ENCODE data around the gene MYO3B. TPM values are rescaled to one million over a fixed set of nuclear protein-coding genes. Genes with fewer than 3 reads are reported as not detected.

Gene MYO3B
- total RNA-seq, 2 donors from 2014 or later, result 5.2 to 10.9 TPM

GRCh38 chr2:170587922-170588321, 410.0 kb downstream of the MYO3B start:
- Histone ChIP-seq H3K36me3 (ENCODE audit: control insufficient read depth, insufficient read depth, low read length) (no peaks in the 10 kb centered on the region), H3K4me1 (ENCODE audit: control insufficient read depth, insufficient read depth, low read length) (peaks cover 3% of the 10 kb centered on the region), H3K27ac (ENCODE audit: low read depth, low read length) (no peak overlapping the region), H3K27me3 (ENCODE audit: control insufficient read depth, insufficient read depth, low read length, poor library complexity, severe bottlenecking) (no peaks in the 10 kb centered on the region), H3K4me3 (ENCODE audit: low read length) (no peak overlapping the region), H3K9ac (ENCODE audit: extremely low read depth, low read length, poor library complexity, severe bottlenecking) (no peak overlapping the region), H3K9me3 (ENCODE audit: control insufficient read depth, low read length) (no peaks in the 10 kb centered on the region)
- Mint-ChIP-seq H3K4me1 (peaks cover 10% of the 10 kb centered on the region), H3K27ac (no peak overlapping the region), H3K9me3 (no peaks in the 10 kb centered on the region), H3K36me3 (ENCODE audit: low read depth) (no peaks in the 10 kb centered on the region), H3K4me3 (no peak overlapping the region), H3K27me3 (ENCODE audit: insufficient read depth) (no peaks in the 10 kb centered on the region)
- DNase-seq, result no peak
- 87 to 100% methylated on average over 1 to 2 of the region's 2 CpGs for WGBS, 2 experiments (ENCODE audit: insufficient coverage in 1 of 2, insufficient read length in 1 of 2)
- no peak for TF ChIP-seq CTCF (conservative IDR thresholded peaks at IDR 0.05)

GRCh38 chr2:170588729-170589128, 410.8 kb downstream of the MYO3B start:
- Histone ChIP-seq H3K9me3 (ENCODE audit: control insufficient read depth, low read length) (no peaks in the 10 kb centered on the region), H3K27me3 (ENCODE audit: control insufficient read depth, insufficient read depth, low read length, poor library complexity, severe bottlenecking) (no peaks in the 10 kb centered on the region), H3K4me3 (ENCODE audit: low read length) (no peak overlapping the region), H3K9ac (ENCODE audit: extremely low read depth, low read length, poor library complexity, severe bottlenecking) (no peak overlapping the region), H3K4me1 (ENCODE audit: control insufficient read depth, insufficient read depth, low read length) (no peaks in the 10 kb centered on the region), H3K27ac (ENCODE audit: low read depth, low read length) (no peak overlapping the region), H3K36me3 (ENCODE audit: control insufficient read depth, insufficient read depth, low read length) (no peaks in the 10 kb centered on the region)
- Mint-ChIP-seq H3K27ac (no peak overlapping the region), H3K36me3 (ENCODE audit: low read depth) (no peaks in the 10 kb centered on the region), H3K4me3 (no peak overlapping the region), H3K9me3 (no peaks in the 10 kb centered on the region), H3K27me3 (ENCODE audit: insufficient read depth) (no peaks in the 10 kb centered on the region), H3K4me1 (peaks cover 2% of the 10 kb centered on the region)
- no peak for DNase-seq
- no peak for TF ChIP-seq CTCF (conservative IDR thresholded peaks at IDR 0.05)
- 92 to 100% methylated on average over 2 of the region's 2 CpGs for whole genome bisulfite sequencing, 2 experiments (ENCODE audit: insufficient coverage in 1 of 2, insufficient read length in 1 of 2)

GRCh38 chr2:170596576-170596975, 418.6 kb downstream of the MYO3B start:
- Mint-ChIP-seq H3K4me3 (no peak overlapping the region), H3K27ac (no peak overlapping the region), H3K36me3 (ENCODE audit: low read depth) (no peaks in the 10 kb centered on the region), H3K9me3 (no peaks in the 10 kb centered on the region), H3K4me1 (peaks cover 9% of the 10 kb centered on the region), H3K27me3 (ENCODE audit: insufficient read depth) (no peaks in the 10 kb centered on the region)
- no peak for TF ChIP-seq CTCF (conservative IDR thresholded peaks at IDR 0.05)
- Histone ChIP-seq H3K36me3 (ENCODE audit: control insufficient read depth, insufficient read depth, low read length) (no peaks in the 10 kb centered on the region), H3K9me3 (ENCODE audit: control insufficient read depth, low read length) (no peaks in the 10 kb centered on the region), H3K9ac (ENCODE audit: extremely low read depth, low read length, poor library complexity, severe bottlenecking) (no peak overlapping the region), H3K4me3 (ENCODE audit: low read length) (no peak overlapping the region), H3K27me3 (ENCODE audit: control insufficient read depth, insufficient read depth, low read length, poor library complexity, severe bottlenecking) (no peaks in the 10 kb centered on the region), H3K4me1 (ENCODE audit: control insufficient read depth, insufficient read depth, low read length) (peaks cover 6% of the 10 kb centered on the region), H3K27ac (ENCODE audit: low read depth, low read length) (no peak overlapping the region)
- no peak for DNase-seq
- WGBS, 2 experiments (ENCODE audit: insufficient coverage in 1 of 2, insufficient read length in 1 of 2), result 95 to 100% methylated on average over 1 to 3 of the region's 3 CpGs
